Anterior cingulate cortex (tissue), 58 donors: ENCODE data around the gene PTPRK.

Source experiments
- DNase-seq, 58 donors: peaks; one replicate each; lab custom pipeline; 2025; lab: John Stamatoyannopoulos, UW

Gene PTPRK

DNA sequence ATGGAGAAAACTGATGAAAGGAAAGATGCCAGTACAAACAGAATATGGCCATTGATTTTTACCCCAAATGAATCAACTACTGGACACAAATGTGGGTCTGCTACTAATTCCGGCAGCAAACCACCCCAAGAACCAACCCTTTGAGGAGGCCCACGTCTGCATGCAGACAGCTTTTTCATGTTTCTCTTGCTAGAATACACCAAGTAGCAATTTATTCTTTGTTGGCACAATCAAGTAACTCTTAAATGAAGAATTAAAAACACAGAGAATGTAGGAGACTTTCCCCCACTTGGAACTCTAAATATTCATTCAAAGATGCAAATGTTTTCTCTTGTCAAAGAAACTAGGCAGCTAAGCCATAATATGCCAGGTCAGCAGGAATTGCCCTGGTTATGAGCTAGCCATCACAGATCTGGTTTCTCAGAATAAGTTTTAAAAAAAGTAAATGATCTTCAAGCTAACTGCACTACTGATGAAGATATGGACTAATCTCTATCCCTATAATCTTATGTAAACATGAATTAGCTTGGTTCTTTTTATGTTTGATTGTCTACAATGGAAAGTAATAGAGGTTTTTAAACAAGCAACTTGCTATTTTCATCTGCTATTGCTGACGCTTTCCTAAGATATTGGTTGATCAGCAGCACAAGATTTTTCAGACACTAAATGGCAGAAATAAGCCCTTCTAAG lies 456.4 kb downstream of the PTPRK start:
- peak in 1 of 58 donors; percentile 8 for DNase-seq

GRCh38 chr6:128062882-128063603 lies 457.4 kb downstream of the PTPRK start:
- no peak for DNase-seq

DNA sequence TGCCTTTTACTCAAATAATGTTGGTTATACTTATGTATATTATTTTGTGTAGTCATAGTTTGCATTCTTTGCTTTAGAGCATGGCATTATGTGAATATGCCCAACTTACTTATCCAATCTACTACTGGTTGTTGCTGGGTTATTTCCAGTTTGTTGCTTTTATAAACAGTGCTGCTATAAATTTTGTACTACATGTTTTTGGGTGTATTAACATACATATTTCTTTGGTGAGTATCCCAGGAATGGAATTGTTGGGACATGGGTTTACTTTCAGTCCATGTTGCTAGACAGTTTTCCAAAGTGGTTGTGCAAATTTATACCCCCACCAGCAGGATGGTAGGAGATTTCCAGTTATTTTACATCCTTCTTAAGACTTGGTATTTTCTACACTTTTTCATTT lies 462.5 kb downstream of the PTPRK start:
- no peak for DNase-seq

GRCh38 chr6:128057541-128057940 lies 462.9 kb downstream of the PTPRK start:
- DNase-seq = no peak

DNA sequence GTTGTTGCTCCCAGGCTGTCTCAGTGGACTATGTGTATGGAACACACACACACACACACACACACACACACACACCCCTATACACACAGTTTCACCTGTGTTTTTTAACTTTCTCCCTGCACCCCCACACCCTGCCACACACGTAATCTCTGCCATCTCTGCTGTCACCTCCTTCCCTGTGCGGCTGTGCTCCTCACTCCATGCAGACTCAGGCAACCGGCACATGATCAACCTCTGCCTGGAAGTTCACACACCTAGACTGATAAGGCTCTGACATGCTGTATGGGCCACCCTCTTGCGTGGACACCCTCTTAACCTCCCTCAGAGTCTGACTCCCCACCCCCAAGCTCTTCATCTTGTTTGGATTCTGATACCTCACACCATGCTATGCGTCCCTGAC lies 467.3 kb downstream of the PTPRK start:
- no peak for DNase-seq

DNA sequence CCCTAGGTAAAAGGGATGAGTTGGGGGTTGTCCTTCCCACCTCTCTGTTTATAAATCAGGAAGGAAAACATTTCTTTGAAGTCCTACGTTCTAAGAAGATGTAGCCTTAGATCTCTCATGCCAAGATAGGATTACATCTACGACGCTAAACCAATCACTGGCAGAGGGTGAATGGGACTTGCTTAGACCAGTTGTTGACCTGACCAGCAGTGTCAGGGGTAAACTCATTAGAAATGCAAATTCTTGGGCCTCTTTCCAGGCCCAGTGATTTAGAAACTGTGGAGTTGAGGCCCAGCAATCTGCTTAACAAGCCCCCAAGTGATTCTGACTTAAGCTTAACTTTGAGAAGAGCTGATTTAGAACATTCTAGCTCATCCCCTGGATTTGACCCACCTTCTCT lies 472.4 kb downstream of the PTPRK start:
- DNase-seq = no peak

DNA sequence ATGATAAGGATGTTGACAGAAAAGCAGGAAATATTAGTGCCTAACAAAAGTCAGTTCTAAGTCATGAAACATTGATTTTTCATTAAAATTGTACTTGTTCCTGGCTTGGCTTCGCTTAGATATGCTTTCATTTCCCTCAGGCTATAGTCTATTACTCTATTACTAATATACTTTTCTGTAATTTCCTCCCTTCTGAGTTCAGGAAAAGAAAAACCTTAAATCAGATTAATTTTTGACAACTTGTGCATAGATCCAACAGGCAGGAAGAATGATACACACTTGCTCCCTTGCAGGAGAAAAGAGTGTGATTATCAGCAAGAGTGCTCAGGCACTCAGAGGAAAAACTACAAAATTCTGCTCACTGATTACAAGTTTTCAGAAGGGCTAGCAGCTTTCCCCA lies 474.4 kb downstream of the PTPRK start:
- no peak for DNase-seq

DNA sequence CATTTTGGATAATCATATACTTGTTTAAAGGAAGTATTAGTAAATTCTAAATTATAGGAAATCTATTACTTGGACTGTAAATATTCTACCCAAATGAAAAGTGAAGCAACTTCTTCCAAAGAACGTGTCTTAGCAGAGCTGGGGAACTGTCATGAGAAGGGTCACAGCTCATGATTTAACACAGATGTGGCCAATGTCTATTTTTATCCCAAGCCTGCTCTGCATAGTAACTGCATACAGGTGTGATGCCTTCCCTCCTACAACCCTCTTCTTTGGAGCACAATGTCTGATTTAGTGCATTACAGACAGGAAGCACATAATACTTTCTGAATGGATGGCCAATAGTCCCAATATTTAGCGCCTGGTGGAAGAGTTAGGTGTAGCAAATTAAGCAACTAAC lies 480.9 kb downstream of the PTPRK start:
- DNase-seq = no peak

DNA sequence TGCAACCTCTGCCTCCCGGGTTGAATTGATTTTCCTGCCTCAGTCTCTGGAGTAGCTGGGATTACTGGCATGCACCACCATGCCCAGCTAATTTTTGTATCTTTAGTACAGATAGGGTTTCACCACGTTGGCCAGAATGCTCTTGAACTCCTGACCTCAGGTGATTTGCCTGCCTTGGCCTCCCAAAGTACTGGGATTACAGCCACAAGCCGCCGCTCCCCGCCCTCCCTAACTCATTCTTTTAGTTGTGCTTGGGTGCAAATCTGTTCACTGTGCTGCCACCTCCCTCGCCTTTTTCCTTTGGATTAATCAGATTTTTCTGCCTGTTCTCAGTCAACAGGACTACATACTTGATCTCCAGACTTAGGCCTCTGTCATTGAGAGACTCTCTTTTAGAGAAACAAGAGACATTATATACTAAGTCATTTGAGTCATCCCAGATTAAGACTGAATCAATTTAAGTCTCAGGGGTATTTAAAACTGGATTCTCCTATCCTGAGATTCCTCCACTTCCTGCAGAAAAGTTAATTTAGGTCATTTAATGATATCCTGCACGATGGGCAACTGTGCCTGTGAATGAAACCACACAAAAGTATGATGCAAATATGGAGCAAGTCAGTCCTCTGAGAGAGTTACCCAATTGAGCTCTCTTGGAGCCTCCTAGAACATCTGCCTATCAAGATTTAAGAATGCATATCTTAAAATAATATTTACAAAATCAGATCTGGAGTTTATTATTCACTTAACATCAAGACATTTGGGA lies 483.4 kb downstream of the PTPRK start:
- DNase-seq = no peak

- DNase-seq = no peak
Observed at GRCh38 chr6:128033156-128033555, 487.2 kb downstream of the PTPRK start.

DNA sequence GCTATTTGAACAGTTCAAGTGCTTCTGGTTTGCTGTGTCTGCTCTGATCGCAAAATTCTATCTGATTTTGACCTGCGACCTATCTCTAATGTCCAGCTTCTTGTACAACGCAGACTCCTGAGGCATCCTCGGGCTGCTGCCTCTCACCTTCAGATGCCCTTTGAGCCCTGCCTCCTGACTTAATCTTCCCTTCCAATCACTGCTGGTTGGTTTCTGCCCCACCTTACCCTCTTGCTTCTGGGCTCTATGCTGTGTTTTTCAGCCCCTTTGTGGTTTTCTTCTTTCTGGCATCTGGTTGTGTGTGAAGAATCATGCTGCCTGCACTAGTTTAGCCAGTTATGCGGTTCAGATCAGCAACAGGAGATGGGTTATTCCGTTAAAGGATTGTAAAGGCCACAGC lies 488.4 kb downstream of the PTPRK start:
- no peak for DNase-seq

DNA sequence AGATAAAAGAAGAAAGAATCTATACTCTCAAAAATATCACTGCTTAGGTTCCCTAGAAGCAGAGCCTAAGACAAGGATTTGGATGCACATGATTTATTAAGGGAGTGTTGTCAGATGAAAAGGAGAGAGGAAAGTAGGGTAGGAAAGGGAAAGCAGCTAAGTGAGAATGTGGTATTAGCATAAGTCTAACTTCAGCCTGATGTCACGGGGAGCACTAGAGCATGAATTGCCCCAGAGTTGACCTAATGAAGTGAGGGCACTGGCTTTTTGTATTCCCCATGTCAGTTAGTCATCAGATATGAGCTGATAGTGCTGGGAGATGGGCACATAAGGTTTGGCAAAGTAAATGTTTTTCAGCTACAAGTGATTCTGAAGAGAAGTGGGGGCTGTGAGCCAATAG lies 490.6 kb downstream of the PTPRK start:
- DNase-seq = no peak

DNA sequence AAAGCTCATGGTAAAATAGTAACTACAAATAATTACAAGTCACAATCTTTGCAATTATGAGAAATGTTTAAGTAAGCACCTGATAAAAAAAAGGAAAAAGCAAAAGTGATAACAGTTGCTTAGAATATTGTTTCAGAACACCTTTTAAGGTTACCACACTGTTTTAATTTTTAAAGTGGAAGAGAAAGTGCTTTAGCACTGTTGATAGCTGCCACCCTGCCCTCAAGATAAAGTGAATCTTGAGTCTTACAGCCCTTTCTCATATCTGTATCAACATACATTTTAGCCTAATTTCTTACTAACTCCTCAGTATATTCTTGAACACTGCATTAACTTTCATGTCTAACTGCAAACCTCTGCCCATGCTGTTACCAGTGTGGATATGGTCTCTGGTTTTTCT lies 492.2 kb downstream of the PTPRK start:
- DNase-seq = no peak

DNA sequence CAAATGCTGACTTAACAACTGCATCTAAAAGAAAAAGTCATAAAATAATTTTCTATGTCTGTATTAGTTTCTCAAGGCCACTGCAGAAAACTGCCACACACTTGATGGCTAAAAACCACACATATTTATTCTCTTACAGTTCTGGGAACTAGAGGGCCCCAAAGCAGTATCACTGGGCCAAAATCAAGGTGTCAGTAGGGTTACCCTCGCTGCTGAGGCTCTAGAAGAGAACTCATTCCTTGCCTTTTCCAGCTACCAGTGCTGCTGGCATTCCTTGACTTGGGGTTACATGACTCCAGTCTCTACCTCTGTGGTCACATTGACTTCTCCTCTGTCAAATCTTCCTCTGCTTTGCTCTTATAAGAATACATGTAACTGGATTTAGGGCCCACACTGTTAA lies 494.9 kb downstream of the PTPRK start:
- no peak for DNase-seq

DNA sequence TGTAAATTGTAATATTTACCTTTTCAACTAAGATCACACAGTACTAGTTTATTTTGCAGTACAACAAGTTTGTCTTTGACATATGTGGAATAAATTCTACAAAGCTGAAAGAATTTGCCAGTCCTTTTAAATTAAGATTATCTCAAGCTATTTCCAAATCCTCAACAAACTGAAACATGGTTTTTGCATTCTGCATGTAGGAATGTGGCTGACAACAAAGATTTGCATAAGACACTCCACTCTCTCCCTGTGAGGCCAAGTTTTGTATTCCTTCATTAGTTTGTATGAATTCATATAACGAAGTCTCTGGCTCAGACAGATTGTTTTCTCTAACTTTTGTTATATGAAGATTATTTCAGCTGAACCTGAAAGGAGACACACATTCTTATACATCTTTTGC lies 495.4 kb downstream of the PTPRK start:
- no peak for DNase-seq

DNA sequence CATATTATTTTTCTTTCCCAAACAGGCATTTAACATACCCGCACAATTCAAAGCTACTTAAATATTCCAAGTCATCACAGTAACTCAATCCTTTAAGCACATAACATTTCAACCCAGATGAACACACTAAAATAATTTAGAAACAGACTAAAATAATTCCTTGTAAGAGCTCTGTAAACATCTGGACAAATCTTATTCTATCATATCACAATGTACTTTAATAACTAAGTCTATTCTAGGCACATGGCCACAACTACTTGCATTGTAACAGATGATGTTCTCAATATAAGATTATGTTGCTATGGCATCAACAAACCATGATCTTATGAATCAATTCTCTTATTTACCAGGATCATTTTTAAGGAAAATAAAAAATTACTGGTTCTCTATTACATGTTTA lies 496.4 kb downstream of the PTPRK start:
- no peak for DNase-seq

DNA sequence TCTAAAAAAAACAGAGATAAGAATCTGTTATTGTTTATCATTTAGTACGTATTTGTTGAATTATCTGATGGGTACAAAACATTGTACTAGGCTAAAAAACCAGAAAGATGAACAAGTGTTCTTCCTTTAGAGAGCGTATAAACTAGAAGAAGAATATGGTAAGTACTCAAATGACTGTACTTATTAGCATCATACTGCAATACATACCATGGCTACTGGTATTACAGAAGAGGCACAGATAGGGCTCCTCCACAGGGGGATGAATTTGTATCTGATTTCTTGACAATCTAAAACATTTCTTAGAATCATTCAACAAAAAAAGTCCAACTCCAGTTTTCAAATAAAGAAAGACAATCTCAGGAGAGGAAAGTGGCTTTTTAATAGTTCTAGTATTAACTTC lies 501.6 kb downstream of the PTPRK start:
- DNase-seq = no peak

GRCh38 chr6:128017288-128017687 lies 503.1 kb downstream of the PTPRK start:
- no peak for DNase-seq

GRCh38 chr6:128007658-128008057 lies 512.7 kb downstream of the PTPRK start:
- DNase-seq = no peak

DNA sequence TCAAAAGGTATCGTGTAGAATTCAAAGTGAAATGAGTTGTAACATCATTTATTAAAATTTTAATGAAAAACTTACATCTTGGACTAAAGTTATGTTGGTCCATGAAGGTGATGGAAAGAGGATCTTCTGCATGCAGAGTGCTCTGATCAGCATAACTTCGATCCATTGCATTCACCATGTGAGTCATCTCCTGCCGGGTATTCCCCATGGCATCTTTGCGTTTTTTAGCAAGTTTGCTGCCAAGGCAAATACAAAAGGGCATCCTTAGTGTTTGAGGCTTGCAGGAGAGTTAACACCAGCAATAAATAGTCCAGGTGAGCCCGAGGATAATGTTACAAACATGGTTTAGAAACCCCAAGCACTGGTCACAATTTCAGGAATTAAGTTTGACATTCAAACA lies 515.4 kb downstream of the PTPRK start:
- no peak for DNase-seq

GRCh38 chr6:128000363-128000762 lies 520.0 kb downstream of the PTPRK start:
- no peak for DNase-seq

- DNase-seq = no peak
Observed at GRCh38 chr6:127998985-127999384, 521.4 kb downstream of the PTPRK start.
